ENCODE data around the gene CNTD1. TPM values are rescaled to one million over a fixed set of nuclear protein-coding genes. Genes with fewer than 3 reads are reported as not detected.
"Not testable (repeated sequence)": the region's sequence is repeated elsewhere in the genome, so short reads cannot be mapped to it uniquely, and the experiment has no call there.

The CNTD1 gene
- total RNA-seq, 2 experiments from 2014 or later = not detected

GRCh38 chr17:42853968-42854790, 55.5 kb downstream of the CNTD1 start:
- Mint-ChIP-seq H3K4me3 (no peak overlapping the region), H3K27ac (no peak overlapping the region), H3K36me3 (ENCODE audit: low read depth) (no peaks in the 10 kb centered on the region), H3K27me3 (no peaks in the 10 kb centered on the region), H3K9me3 (ENCODE audit: low read depth) (no peaks in the 10 kb centered on the region), H3K4me1 (no peaks in the 10 kb centered on the region)
- ChIA-PET CTCF (interaction anchor here (0.6 to 0.9 kb wide), 2 partner anchors 89 to 284 kb away, joined by 3 read pairs; no protein-coding TSS in a partner anchor), POLR2A (no interaction called here)
- no peak for DNase-seq
- ATAC-seq = no peak
- intact Hi-C loops (cut with DNase I, micrococcal nuclease) = no loop called here

- intact Hi-C loops (cut with DNase I, micrococcal nuclease) = no loop called here
- DNase-seq = no peak
- H3K9me3 Mint-ChIP-seq (ENCODE audit: low read depth) = no peaks in the 10 kb centered on the region
- CTCF ChIA-PET = interaction anchor here (0.7 to 0.9 kb wide), 3 partner anchors 12 to 88 kb away, joined by 3 to 5 read pairs (median 3); no protein-coding TSS in a partner anchor
- no peak overlapping the region for H3K4me3 Mint-ChIP-seq
- POLR2A ChIA-PET = no interaction called here
- no peaks in the 10 kb centered on the region for H3K27me3 Mint-ChIP-seq
- no peaks in the 10 kb centered on the region for H3K4me1 Mint-ChIP-seq
- H3K27ac Mint-ChIP-seq = no peak overlapping the region
- H3K36me3 Mint-ChIP-seq (ENCODE audit: low read depth) = no peaks in the 10 kb centered on the region
- ATAC-seq = no peak
Observed at GRCh38 chr17:42855048-42855596, 56.5 kb downstream of the CNTD1 start.

GRCh38 chr17:42856093-42856492, 57.4 kb downstream of the CNTD1 start:
- H3K4me3 Mint-ChIP-seq; DNase-seq; H3K4me1 Mint-ChIP-seq; H3K36me3 Mint-ChIP-seq (ENCODE audit: low read depth); H3K27ac Mint-ChIP-seq; intact Hi-C loops (cut with DNase I, micrococcal nuclease); H3K27me3 Mint-ChIP-seq; ATAC-seq; H3K9me3 Mint-ChIP-seq (ENCODE audit: low read depth): not testable (repeated sequence)
- ChIA-PET POLR2A (interaction anchor here (0.6 kb wide), 1 partner anchor 10 kb away, joined by 3 read pairs; no protein-coding TSS in a partner anchor), CTCF (interaction anchor here (0.7 to 0.8 kb wide), 3 partner anchors 11 to 301 kb away, joined by 3 to 5 read pairs (median 3); no protein-coding TSS in a partner anchor)

DNA sequence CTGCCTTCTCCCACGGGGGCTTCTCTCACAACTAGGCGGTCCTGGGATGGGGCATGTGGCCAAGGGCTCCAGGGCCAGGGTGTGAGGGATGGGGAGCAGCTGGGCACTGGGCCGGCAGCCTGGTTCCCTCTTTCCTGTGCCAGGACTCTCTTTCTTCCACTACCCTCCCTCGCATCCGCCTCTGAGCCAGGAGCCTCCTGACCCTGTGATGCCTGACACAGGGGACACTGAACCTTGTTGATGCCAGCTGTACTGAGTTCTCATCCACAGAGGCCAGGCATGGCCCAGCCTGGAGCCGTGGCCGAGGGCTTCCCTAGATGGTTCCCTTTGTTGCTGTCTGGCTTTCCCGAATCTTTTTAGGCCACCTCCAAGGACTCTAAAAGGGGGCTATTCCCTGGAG, 57.9 kb downstream of the CNTD1 start:
- H3K27ac Mint-ChIP-seq; H3K4me1 Mint-ChIP-seq; intact Hi-C loops (cut with DNase I, micrococcal nuclease); DNase-seq; ATAC-seq; POLR2A ChIA-PET; CTCF ChIA-PET; H3K36me3 Mint-ChIP-seq (ENCODE audit: low read depth); H3K4me3 Mint-ChIP-seq; H3K9me3 Mint-ChIP-seq (ENCODE audit: low read depth); H3K27me3 Mint-ChIP-seq: not testable (repeated sequence)

DNA sequence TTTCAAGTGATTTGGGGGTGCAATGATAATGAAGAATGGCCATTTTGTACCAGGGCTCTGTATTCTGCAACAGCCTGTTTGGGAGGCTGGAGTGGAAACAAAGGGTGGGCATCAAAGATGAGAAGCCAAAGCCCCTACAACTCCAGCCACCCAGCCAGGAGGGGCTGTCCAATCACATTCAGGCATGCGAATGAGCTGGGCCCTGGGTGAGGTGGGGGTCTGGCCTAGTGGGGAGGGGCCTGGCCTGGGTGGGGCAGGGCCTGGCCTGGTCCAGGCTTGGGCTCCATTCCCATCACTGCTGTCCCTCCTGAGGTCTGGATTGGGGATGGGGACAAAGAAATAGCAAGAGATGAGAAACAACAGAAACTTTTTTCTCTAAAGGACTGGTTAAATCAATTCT, 58.7 kb downstream of the CNTD1 start:
- H3K36me3 Mint-ChIP-seq (ENCODE audit: low read depth) = no peaks in the 10 kb centered on the region
- CTCF ChIA-PET = no interaction called here
- H3K9me3 Mint-ChIP-seq (ENCODE audit: low read depth) = no peaks in the 10 kb centered on the region
- no peak overlapping the region for H3K4me3 Mint-ChIP-seq
- POLR2A ChIA-PET = no interaction called here
- intact Hi-C loops (cut with DNase I, micrococcal nuclease) = no loop called here
- no peak overlapping the region for H3K27ac Mint-ChIP-seq
- ATAC-seq = no peak
- DNase-seq = no peak
- no peaks in the 10 kb centered on the region for H3K4me1 Mint-ChIP-seq
- H3K27me3 Mint-ChIP-seq = no peaks in the 10 kb centered on the region

Small RNA genes lying within 50 kb of the gene (microRNA-seq; reads per million reads assigned to microRNA genes)
- not detected for gene MIR6781 (ENCODE audit: borderline replicate concordance)

Other genes with a start within 250 kb of the CNTD1 start
- under 1 TPM; 0.35 to 0.41 TPM for gene HSD17B1, start 245.9 kb upstream of the CNTD1 start, total RNA-seq
- 100 to 1,000 TPM in 1 of 2 experiments, 10 to 100 TPM in 1; 83.3 to 105 TPM for gene COASY, start 236.7 kb upstream of the CNTD1 start, total RNA-seq
- 10 to 100 TPM; 38.7 to 40.7 TPM for gene MLX, start 231.8 kb upstream of the CNTD1 start, total RNA-seq
- gene PSMC3IP, start 221.1 kb upstream of the CNTD1 start, total RNA-seq = 10 to 100 TPM; 27.0 to 28.9 TPM
- 10 to 100 TPM; 28.3 to 30.9 TPM for gene RETREG3, start 189.5 kb upstream of the CNTD1 start, total RNA-seq
- gene TUBG1, start 189.2 kb upstream of the CNTD1 start, total RNA-seq = 100 to 1,000 TPM in 1 of 2 experiments, 10 to 100 TPM in 1; 76.1 to 102 TPM
- 1 to 10 TPM; 9.0 to 9.2 TPM for gene TUBG2, start 139.6 kb upstream of the CNTD1 start, total RNA-seq
- gene PLEKHH3, start 121.9 kb upstream of the CNTD1 start, total RNA-seq = under 1 TPM; 0.73 to 0.97 TPM
- under 1 TPM; 0.18 to 0.37 TPM for gene CCR10, start 117.0 kb upstream of the CNTD1 start, total RNA-seq
- gene CNTNAP1, start 116.3 kb upstream of the CNTD1 start, total RNA-seq = 1 to 10 TPM; 1.2 to 1.4 TPM
- gene EZH1, start 53.8 kb upstream of the CNTD1 start, total RNA-seq = 10 to 100 TPM; 28.6 to 29.5 TPM
- not detected for gene RAMP2, start 37.6 kb upstream of the CNTD1 start, total RNA-seq
- gene VPS25, start 25.4 kb upstream of the CNTD1 start, total RNA-seq = 10 to 100 TPM; 62.5 to 64.0 TPM
- under 1 TPM; 0.42 to 0.64 TPM for gene WNK4, start 18.3 kb upstream of the CNTD1 start, total RNA-seq
- 10 to 100 TPM; 30.1 to 31.4 TPM for gene COA3, start 157 bp upstream of the CNTD1 start, total RNA-seq
- gene BECN1, start 25.4 kb downstream of the CNTD1 start, total RNA-seq = 100 to 1,000 TPM in 1 of 2 experiments, 10 to 100 TPM in 1; 69.1 to 101 TPM
- gene PSME3, start 34.5 kb downstream of the CNTD1 start, total RNA-seq = 100 to 1,000 TPM; 116 to 118 TPM
- 1 to 10 TPM; 1.7 to 1.9 TPM for gene AOC2, start 45.7 kb downstream of the CNTD1 start, total RNA-seq
- 1 to 10 TPM; 1.2 to 2.0 TPM for gene AOC3, start 52.3 kb downstream of the CNTD1 start, total RNA-seq
- gene G6PC1, start 101.9 kb downstream of the CNTD1 start, total RNA-seq = not detected
- 10 to 100 TPM; 40.8 to 58.6 TPM for gene AARSD1, start 165.6 kb downstream of the CNTD1 start, total RNA-seq
- under 1 TPM; 0.21 to 0.90 TPM for gene PTGES3L, start 181.2 kb downstream of the CNTD1 start, total RNA-seq
- gene RUNDC1, start 181.7 kb downstream of the CNTD1 start, total RNA-seq = 10 to 100 TPM; 12.3 to 12.5 TPM
- gene RPL27, start 199.6 kb downstream of the CNTD1 start, total RNA-seq = 1,000 to 10,000 TPM; 1,703 to 2,161 TPM
- 10 to 100 TPM; 65.3 to 68.1 TPM for gene IFI35, start 207.9 kb downstream of the CNTD1 start, total RNA-seq
- 10 to 100 TPM; 26.1 to 35.0 TPM for gene VAT1, start 223.5 kb downstream of the CNTD1 start, total RNA-seq
- gene RND2, start 226.4 kb downstream of the CNTD1 start, total RNA-seq = under 1 TPM; 0.05 to 0.16 TPM

All from activated CD4-positive, alpha-beta T cell treated with anti-CD3 and anti-CD28 coated beads for 36 hours (primary cell).